Esophagus (tissue), 2 donors: Measurements from ENCODE around the gene MEG3. TPM values are rescaled to one million over a fixed set of nuclear protein-coding genes. Genes with fewer than 3 reads are reported as not detected.

ENCODE experiments used
- H3K27ac ChIP-seq, 2 donors: one replicate each; pipeline ENCODE4 v1.5.1; 2013; ENCODE audit warnings: low read depth in 2 of 2, mild to moderate bottlenecking in 2 of 2, inconsistent platforms in 1 of 2, low read length in 1 of 2, moderate library complexity in 1 of 2
- H3K27me3 ChIP-seq, 2 donors: one replicate each; pipeline ENCODE4 v1.6.1; 2013; ENCODE audit warnings: low read length in 2 of 2, control low read depth in 1 of 2, mild to moderate bottlenecking in 1 of 2; ENCODE audit not compliant: insufficient read depth in 2 of 2, control insufficient read depth in 1 of 2
- H3K36me3 ChIP-seq, 2 donors: one replicate each; pipeline ENCODE4 v1.6.1; 2013; ENCODE audit warnings: low read length in 1 of 2; ENCODE audit not compliant: control insufficient read depth in 2 of 2, insufficient read depth in 2 of 2
- H3K4me1 ChIP-seq, 2 donors: one replicate each; pipeline ENCODE4 v1.6.1; 2013; ENCODE audit warnings: low read length in 1 of 2; ENCODE audit not compliant: control insufficient read depth in 2 of 2, insufficient read depth in 2 of 2
- H3K4me3 ChIP-seq, 2 donors: one replicate each; pipeline ENCODE4 v1.5.1; 2013; ENCODE audit warnings: low read length in 2 of 2, mild to moderate bottlenecking in 2 of 2, low read depth in 1 of 2, moderate library complexity in 1 of 2
- H3K9me3 ChIP-seq, 2 donors: one replicate each; pipeline ENCODE4 v1.6.1; 2013; ENCODE audit warnings: mild to moderate bottlenecking in 2 of 2, low read depth in 1 of 2, low read length in 1 of 2, moderate library complexity in 1 of 2; ENCODE audit not compliant: control insufficient read depth in 2 of 2, insufficient read depth in 1 of 2
- whole genome bisulfite sequencing, 2 donors: extraction: QIAGEN DNeasy Blood & Tissue Kit; methylation state at CpG; one replicate each; pipeline ENCODE4 v1.1.7; 2013; 5-methylcytosine and 5-hydroxymethylcytosine counted together
- polyA plus RNA-seq, 2 donors: library from polyadenylated mRNA; stranded (reverse); fragments of 200-250 nt; gene quantifications; one replicate each; pipeline ENCODE4 v1.2.3, GENCODE V29; 2013
- donor health status: healthy with polysubstance abuse.
- donor health status: Bipolar disorder and iron deficiency.

Gene MEG3
- polyA plus RNA-seq, 2 donors = 9.7 to 13.9 TPM

GRCh38 chr14:100891051-100891450 lies 65.1 kb downstream of the MEG3 start:
- H3K27me3 ChIP-seq = no peaks in the 10 kb centered on the region
- H3K4me1 ChIP-seq = no peaks in the 10 kb centered on the region
- 87 to 88% methylated on average over 10 of the region's 10 CpGs for WGBS, 2 donors
- no peaks in the 10 kb centered on the region for H3K36me3 ChIP-seq
- H3K4me3 ChIP-seq = no peak overlapping the region
- no peak overlapping the region for H3K27ac ChIP-seq
- no peaks in the 10 kb centered on the region for H3K9me3 ChIP-seq

- Histone ChIP-seq H3K27ac (no peak overlapping the region), H3K9me3 (no peaks in the 10 kb centered on the region), H3K27me3 (no peaks in the 10 kb centered on the region), H3K4me3 (no peak overlapping the region), H3K36me3 (no peaks in the 10 kb centered on the region), H3K4me1 (no peaks in the 10 kb centered on the region)
- WGBS, 2 donors = 90 to 92% methylated on average over 13 of the region's 13 CpGs
These were observed 65.9 kb downstream of the MEG3 start for GRCh38 chr14:100891501-100892445.

- Histone ChIP-seq H3K4me1 (no peaks in the 10 kb centered on the region), H3K4me3 (no peak overlapping the region), H3K27ac (no peak overlapping the region), H3K36me3 (no peaks in the 10 kb centered on the region), H3K27me3 (no peaks in the 10 kb centered on the region), H3K9me3 (no peaks in the 10 kb centered on the region)
- WGBS, 2 donors = 80 to 87% methylated on average over 17 of the region's 17 CpGs
These were observed 66.7 kb downstream of the MEG3 start for GRCh38 chr14:100892496-100893227.

GRCh38 chr14:100893228-100893601 lies 67.3 kb downstream of the MEG3 start:
- H3K9me3 ChIP-seq = no peaks in the 10 kb centered on the region
- 79 to 84% methylated on average over 8 of the region's 8 CpGs for whole genome bisulfite sequencing, 2 donors

GRCh38 chr14:100893760-100894159 lies 67.8 kb downstream of the MEG3 start:
- no peak overlapping the region for H3K27ac ChIP-seq
- H3K4me3 ChIP-seq = no peak overlapping the region
- no peaks in the 10 kb centered on the region for H3K27me3 ChIP-seq
- H3K4me1 ChIP-seq = no peaks in the 10 kb centered on the region
- no peaks in the 10 kb centered on the region for H3K9me3 ChIP-seq
- WGBS, 2 donors = 85 to 86% methylated on average over 11 of the region's 11 CpGs
- no peaks in the 10 kb centered on the region for H3K36me3 ChIP-seq

More at GRCh38 chr14:100893228-100893601, 67.3 kb downstream of the MEG3 start:
- Histone ChIP-seq H3K4me3 (no peak overlapping the region), H3K36me3 (no peaks in the 10 kb centered on the region), H3K27me3 (no peaks in the 10 kb centered on the region), H3K4me1 (no peaks in the 10 kb centered on the region), H3K27ac (no peak overlapping the region)

GRCh38 chr14:100894416-100894815 lies 68.5 kb downstream of the MEG3 start:
- H3K4me3 ChIP-seq = no peak overlapping the region
- no peaks in the 10 kb centered on the region for H3K36me3 ChIP-seq
- H3K27ac ChIP-seq = no peak overlapping the region
- H3K27me3 ChIP-seq = no peaks in the 10 kb centered on the region
- no peaks in the 10 kb centered on the region for H3K9me3 ChIP-seq
- no peaks in the 10 kb centered on the region for H3K4me1 ChIP-seq
- 88 to 92% methylated on average over 6 of the region's 6 CpGs for WGBS, 2 donors

GRCh38 chr14:100895411-100895810 lies 69.5 kb downstream of the MEG3 start:
- H3K4me1 ChIP-seq = no peaks in the 10 kb centered on the region
- H3K27me3 ChIP-seq = no peaks in the 10 kb centered on the region
- H3K27ac ChIP-seq = no peak overlapping the region
- WGBS, 2 donors = 88 to 90% methylated on average over 6 of the region's 6 CpGs
- H3K36me3 ChIP-seq = no peaks in the 10 kb centered on the region
- no peak overlapping the region for H3K4me3 ChIP-seq
- no peaks in the 10 kb centered on the region for H3K9me3 ChIP-seq

- Histone ChIP-seq H3K9me3 (no peaks in the 10 kb centered on the region), H3K27ac (no peak overlapping the region), H3K4me3 (no peak overlapping the region), H3K4me1 (no peaks in the 10 kb centered on the region), H3K36me3 (no peaks in the 10 kb centered on the region), H3K27me3 (no peaks in the 10 kb centered on the region)
- 70 to 74% methylated on average over 22 of the region's 22 CpGs for WGBS, 2 donors
These were observed 70.6 kb downstream of the MEG3 start for GRCh38 chr14:100896369-100897060.

- Histone ChIP-seq H3K36me3 (no peaks in the 10 kb centered on the region), H3K4me1 (no peaks in the 10 kb centered on the region), H3K4me3 (no peak overlapping the region), H3K27me3 (no peaks in the 10 kb centered on the region), H3K9me3 (peaks cover 0 to 3% of the 10 kb centered on the region in 2 donors), H3K27ac (no peak overlapping the region)
- WGBS, 2 donors = 63 to 66% methylated on average over 11 of the region's 11 CpGs
These were observed 72.5 kb downstream of the MEG3 start for GRCh38 chr14:100898465-100898864.
